HT1080 (cell line): ENCODE data around the gene EAF1. TPM values are rescaled to one million over a fixed set of nuclear protein-coding genes. Genes with fewer than 3 reads are reported as not detected.
"Not testable (repeated sequence)": the region's sequence is repeated elsewhere in the genome, so short reads cannot be mapped to it uniquely, and the experiment has no call there.

Source experiments
- DNase-seq: peaks from one replicate; pipeline ENCODE4 v3.0.0-alpha.2; 2015; ENCODE audit warnings: low read depth
- polyA plus RNA-seq, 2 experiments: library from polyadenylated mRNA; depleted of rRNA; stranded (reverse); fragments of >200 nt; gene quantifications; 2 replicates each; pipeline ENCODE4 v1.2.3, GENCODE V29; 2015
- total RNA-seq: library from RNA; depleted of rRNA; stranded (reverse); fragments of >200 nt; shearing (Covaris generic); gene quantifications from 2 replicates; pipeline ENCODE4 v1.2.3, GENCODE V29; 2014; rRNA removed

EAF1 gene
- total RNA-seq: 27.7 and 36.5 TPM in 2 replicates
- polyA plus RNA-seq (2015; cell fraction: cytosol; rRNA removed): 13.3 and 15.5 TPM in 2 replicates
- 13.0 and 14.9 TPM in 2 replicates for polyA plus RNA-seq (2015; cell fraction: nucleus; rRNA removed)

DNA sequence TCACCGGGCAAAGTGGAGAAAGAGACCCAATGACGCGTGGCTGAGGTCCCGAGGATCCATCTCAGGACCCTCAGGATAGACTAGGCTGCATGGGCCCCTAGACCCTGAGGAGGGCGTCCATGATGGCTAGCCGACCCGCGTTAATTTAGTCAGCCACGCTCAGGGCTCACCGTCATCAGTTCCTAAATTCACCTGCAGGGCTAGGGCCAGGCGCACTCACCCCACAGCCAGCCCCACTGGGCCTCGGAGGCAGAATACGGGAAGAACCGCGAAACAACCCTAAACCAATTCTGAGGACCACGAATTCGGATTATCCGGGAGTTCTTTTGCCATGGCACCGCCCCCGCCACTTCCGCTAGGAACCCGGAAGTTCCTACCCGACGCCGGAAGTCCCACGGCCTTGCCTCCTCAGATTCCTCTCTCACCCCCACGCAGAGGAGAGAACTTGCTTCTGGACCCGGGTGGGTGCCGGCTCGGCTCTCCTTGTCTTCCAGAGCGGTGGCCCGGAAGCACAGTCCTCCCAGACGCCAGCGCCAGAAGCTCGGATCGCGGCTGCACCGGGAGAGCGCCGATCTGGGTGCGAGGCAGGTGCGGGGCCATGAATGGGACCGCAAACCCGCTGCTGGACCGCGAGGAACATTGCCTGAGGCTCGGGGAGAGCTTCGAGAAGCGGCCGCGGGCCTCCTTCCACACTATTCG is at the start of gene EAF1, which contains the start of gene METTL6:
TSS of gene EAF1 (plus strand) at position 417 of the 699 bp plus-strand sequence. CDS start at position 599, 182 bp downstream.
TSS of gene METTL6 (minus strand) at position 363 of the 699 bp plus-strand sequence. CDS start 1,033 bp downstream, outside the sequence.
- peak; percentile 76 for DNase-seq

GRCh38 chr3:15377961-15378791 is 49.2 kb upstream of the EAF1 start:
- DNase-seq: peak; percentile 90

DNA sequence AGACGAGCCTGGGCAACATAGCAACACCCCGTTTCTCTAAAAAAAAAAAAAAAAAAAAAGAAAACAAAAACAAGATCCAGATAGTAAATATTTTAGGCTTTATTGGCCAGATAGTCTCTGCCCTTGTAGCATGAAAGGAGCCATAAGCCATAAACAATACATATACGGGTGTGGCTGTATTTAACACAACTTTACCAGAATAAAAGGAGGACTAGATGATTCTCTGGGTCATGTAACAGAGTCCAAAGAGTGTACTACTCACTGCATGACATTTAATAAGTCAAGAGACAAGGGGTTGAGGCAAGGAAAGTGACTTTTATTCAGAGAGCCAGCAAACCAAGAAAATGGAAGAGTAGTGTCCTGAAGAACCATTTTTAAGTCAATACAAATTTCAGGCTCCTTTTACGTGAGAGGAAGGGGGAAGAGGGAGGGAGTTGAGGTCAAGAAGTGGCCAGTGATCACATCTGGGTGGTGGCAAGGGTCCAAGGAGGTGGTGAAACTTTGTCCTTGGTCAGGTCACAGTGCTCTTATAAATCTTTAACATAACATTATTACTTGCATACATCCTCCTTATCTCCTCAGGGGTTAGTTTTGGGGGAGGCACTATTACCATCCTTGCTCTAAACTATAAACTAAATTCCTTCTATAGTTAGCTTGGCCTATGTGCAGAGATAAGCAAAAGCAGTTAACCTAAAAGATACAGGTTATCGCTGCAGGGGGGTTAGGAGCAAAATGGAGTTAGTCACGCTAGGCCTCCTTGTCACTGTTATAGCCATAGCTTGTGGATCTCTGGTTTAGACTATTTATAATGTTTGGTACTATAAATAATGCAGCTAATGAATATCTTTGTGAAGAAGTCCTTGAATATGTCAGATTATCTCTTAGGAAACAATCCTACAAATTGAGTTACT is 46.2 kb upstream of the EAF1 start:
- no peak for DNase-seq

DNA sequence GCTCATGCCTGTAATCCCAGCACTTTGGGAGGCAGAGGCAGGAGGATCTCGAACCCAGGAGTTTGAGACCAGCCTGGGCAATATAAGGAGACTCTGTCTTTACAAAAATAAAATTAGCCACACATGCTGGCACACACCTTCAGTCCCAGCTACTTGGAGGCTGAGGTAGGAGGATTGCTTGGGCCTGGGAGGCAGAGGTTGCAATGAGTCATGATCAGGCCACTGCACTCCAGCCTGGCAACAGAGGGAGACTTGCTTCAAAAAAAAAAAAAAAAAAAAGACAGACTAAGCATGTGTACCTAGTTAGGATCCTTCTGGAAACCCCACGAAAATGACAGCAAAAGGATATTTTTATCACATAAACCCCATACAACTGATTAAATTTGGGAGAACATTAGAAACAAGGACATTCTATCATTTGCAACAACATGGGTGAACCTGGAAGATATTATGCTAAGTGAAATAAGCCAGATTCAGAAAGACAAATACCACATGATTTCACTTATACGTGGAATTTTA is 44.9 kb upstream of the EAF1 start:
- peak; percentile 49 for DNase-seq

- DNase-seq: no peak
Measured at GRCh38 chr3:15384510-15385237, 42.7 kb upstream of the EAF1 start.

DNA sequence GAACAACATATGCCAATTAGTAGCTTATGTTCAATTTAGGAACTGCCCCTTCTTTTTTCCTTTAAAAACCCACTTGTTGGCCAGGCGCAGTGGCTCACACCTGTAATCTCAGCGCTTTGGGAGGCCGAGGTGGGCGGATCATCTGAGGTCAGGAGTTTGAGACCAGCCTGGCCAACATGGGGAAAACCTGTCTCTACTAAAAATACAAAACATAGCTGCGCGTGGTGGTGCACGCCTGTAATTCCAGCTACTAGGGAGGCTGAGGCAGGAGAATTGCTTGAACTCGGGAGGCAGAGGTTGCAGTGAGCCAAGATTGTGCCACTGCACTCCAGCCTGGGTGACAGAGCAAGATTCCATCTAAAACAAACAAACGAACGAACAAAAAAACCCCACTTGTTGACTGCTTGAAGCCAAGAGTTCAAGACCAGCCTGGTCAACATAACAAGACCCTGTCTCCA is 42.1 kb upstream of the EAF1 start:
- not testable (repeated sequence) for DNase-seq

- DNase-seq: no peak
Measured at GRCh38 chr3:15385901-15386653, 41.3 kb upstream of the EAF1 start.

- not testable (repeated sequence) for DNase-seq
Measured at GRCh38 chr3:15386654-15386955, 40.8 kb upstream of the EAF1 start.

- peak; percentile 77 for DNase-seq
Measured at GRCh38 chr3:15387171-15387581, 40.2 kb upstream of the EAF1 start.

DNA sequence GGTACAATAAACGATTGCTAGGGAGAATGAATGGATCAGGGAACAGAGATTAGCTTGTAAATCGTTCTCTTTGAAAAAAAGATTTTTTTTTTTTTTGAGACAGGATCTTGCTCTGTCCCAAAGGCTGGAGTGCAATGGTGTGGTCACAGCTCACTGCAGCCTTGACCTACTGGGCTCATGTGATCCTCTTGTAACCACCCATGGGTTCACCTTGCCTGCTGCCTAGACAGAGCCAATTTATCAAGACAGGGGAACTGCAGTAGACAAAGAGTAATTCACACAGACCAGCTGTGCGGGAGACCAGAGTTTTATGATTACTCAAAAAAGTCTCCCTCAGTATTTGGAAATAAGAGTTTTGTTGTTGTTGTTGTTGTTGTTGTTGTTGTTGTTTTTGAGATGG is 39.7 kb upstream of the EAF1 start:
- DNase-seq: no peak

- DNase-seq: not testable (repeated sequence)
Measured at GRCh38 chr3:15388335-15388734, 39.1 kb upstream of the EAF1 start.

DNA sequence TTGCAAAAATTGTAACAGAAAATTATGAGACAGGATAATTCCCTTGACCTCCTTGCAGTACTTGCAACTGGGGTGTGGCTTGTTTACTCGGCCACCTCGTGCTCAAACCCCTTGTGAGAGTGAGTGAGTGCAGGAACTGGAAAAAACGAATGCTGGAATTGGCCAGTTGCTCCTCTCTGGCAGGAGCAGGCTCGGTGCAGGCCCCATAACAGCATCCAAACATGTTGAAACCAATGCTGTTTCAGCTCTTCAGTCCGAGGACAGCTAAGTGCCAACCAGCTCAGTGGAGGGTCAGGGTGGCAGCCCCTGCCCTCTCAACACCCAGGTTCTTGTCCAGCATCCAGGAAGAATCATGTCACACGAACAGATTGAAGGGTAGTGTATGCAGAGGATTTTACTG is 36.9 kb upstream of the EAF1 start:
- no peak for DNase-seq

DNA sequence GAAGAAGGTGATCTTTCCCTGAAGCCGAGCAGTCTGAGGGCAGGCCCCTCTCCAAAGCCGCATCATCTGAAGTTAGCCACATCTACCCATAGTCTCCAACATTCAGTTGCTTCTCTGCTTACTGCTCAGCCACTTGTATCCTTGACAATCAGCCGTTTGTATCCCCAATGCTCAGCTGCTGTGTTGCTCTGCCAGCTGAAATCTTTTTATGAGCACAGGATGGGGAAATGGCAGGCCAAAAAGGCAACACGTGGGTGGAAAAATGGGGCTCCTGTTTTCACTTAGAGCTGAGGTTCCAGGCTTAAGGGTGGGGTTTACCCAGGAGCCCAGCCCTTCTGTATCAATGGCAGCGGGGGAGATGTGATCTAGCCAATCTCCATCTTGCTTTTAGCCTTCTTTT is 36.4 kb upstream of the EAF1 start:
- no peak for DNase-seq

DNA sequence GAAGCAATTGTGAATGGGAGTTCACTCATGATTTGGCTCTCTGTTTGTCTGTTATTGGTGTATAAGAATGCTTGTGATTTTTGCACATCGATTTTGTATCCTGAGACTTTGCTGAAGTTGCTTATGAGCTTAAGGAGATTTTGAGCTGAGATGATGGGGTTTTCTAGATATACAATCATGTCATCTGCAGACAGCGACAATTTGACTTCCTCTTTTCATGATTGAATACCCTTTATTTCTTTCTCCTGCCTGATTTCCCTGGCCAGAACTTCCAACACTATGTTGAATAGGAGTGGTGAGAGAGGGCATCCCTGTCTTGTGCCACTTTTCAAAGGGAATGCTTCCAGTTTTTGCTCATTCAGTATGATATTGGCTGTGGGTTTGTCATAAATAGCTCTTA is 34.1 kb upstream of the EAF1 start:
- DNase-seq: not testable (repeated sequence)

DNA sequence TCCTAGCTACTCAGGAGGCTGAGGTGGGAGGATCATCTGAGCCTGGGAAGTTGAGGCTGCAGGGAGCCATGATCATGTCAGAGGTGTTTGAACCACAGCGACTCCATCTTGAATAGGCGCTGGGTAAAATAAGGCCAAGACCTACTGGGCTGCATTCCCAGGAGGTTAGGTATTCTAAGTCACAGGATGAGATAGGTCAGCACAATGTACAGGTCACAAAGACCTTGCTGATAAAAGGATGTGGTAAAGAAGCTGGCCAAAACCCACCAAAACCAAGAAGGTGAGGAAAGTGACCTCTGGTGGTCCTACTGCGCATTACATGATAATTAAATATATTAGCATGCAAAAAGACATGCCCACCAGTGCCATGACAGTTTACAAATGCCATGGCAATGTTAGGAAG is 28.7 kb upstream of the EAF1 start:
- peak; percentile 60 for DNase-seq

DNA sequence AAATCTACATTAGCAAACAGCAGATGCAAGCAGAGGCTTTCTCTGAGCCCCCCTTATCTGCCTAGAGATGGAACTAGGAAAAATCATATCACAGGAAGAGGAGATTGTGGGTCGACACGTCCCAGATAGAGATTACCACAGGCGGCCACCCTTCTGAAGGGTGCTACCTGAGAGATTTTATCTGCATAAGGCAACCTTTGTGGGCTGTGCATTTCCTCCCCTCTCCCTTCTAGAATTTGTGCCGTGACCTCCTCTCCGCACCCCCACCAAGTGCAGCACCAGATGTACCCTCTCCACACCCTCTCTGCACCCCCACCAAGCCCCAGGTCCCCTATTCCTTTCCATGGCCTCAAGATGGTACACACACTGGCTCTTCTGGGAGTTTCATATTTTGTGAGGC is 27.4 kb upstream of the EAF1 start:
- DNase-seq: no peak

DNA sequence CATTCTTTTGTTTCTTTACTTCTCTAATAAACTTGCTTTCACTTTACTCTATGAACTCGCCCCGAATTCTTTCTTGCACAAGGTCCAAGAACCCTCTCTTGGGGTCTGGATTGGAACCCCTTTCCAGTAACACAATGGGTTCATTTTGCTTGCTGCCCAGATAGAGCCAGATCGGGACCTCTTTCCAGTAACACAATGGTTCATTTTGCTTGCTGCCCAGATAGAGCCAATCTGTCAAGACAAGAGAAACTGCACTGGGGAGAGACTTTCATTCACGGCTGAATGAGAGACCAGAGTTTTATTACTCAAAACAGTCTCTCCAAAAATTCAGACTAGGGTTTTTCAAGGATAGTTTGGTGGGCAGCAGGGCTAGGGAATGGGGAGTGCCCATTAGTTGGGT is 25.5 kb upstream of the EAF1 start:
- DNase-seq: no peak

DNA sequence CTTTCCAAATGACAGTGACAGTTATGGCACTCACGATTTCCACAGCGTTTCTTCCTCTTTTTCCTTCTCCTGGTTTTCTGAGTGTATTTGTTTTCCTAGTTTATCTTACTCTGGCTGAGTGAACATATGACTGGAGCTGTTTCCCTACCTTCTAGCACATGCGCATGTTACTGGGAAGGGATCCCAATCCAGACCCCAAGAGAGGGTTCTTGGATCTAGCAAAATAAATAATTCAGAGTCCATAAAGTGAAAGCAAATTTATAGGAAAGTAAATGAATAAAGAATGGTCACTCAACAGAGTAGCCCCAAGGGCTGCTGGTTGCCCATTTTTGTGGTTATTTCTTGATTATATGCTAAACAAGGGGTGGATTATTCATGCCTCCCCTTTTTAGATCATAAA is 23.9 kb upstream of the EAF1 start:
- no peak for DNase-seq

DNA sequence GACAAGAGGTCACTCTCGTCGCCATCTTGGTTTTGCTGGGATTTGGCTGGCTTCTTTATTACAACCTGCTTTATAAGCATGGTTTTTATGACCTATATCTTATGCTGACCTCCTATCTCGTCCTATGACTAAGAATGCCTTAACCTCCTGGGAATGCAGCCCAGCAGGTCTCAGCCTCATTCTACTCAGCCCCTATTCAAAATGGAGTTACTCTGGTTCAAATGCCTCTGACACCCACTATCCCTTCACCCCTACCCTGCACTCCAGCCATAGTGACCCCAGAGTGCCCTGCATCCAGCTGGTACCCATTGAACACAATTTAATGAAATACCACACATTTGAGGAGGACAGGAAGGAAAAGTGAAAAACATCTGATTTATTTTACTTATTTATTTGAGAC is 23.4 kb upstream of the EAF1 start:
- DNase-seq: no peak

DNA sequence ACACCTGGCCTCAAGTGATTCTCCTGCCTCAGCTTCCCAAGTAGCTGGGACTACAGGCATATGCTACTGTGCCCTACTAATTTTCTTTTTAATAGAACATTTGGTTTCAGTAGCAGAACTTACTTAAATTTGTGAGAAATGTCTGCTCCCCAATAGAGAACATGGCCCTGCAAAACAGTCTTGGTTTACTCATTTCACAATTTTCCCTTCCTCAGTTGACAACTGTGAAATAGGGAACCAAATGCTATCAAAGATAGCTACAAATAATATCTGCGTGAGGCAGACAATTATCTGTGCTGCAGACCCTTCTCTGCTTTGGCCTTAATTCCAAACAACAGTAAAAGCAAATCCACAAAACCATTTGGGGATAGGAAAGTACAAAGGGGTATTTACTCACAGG is 22.6 kb upstream of the EAF1 start:
- no peak for DNase-seq
